ENCODE results near the gene SPTLC1. TPM values are rescaled to one million over a fixed set of nuclear protein-coding genes. Genes with fewer than 3 reads are reported as not detected.
"Not testable (repeated sequence)": the region's sequence is repeated elsewhere in the genome, so short reads cannot be mapped to it uniquely, and the experiment has no call there.

The SPTLC1 gene
- total RNA-seq, 1 experiment from 2014 or later, result 47.3 TPM

GRCh38 chr9:92136184-92136858, 21.1 kb upstream of the SPTLC1 start:
- no peaks in the 10 kb centered on the region for H3K79me2 ChIP-seq (ENCODE audit: low read length)
- H3K4me2 ChIP-seq (ENCODE audit: low read depth, low read length, poor library complexity, severe bottlenecking), result no peak overlapping the region
- H3K36me3 ChIP-seq (ENCODE audit: insufficient read depth, low read length), result no peaks in the 10 kb centered on the region
- H3K27me3 ChIP-seq (ENCODE audit: low read length), result no peaks in the 10 kb centered on the region
- peaks cover 10% of the 10 kb centered on the region for H3K4me1 ChIP-seq (ENCODE audit: low read length)
- H2AFZ ChIP-seq (ENCODE audit: low read length), result no peak overlapping the region
- no peaks in the 10 kb centered on the region for H3K9me3 ChIP-seq (ENCODE audit: low read length)
- no peaks in the 10 kb centered on the region for H4K20me1 ChIP-seq (ENCODE audit: insufficient read depth, low read depth, low read length)
- H3K4me3 ChIP-seq (ENCODE audit: low read length), result no peak overlapping the region
- no peak for DNase-seq
- no peaks in the 10 kb centered on the region for H3K9me2 ChIP-seq (replicated peaks; ENCODE audit: insufficient read depth, low read length)
- no peak overlapping the region for H3K27ac ChIP-seq (ENCODE audit: low read length)
- H3K9ac ChIP-seq (ENCODE audit: low read length), result no peak overlapping the region

GRCh38 chr9:92135576-92135975, 20.4 kb upstream of the SPTLC1 start:
- no peaks in the 10 kb centered on the region for H3K27me3 ChIP-seq (ENCODE audit: low read length)
- H3K36me3 ChIP-seq (ENCODE audit: insufficient read depth, low read length), result no peaks in the 10 kb centered on the region

DNA sequence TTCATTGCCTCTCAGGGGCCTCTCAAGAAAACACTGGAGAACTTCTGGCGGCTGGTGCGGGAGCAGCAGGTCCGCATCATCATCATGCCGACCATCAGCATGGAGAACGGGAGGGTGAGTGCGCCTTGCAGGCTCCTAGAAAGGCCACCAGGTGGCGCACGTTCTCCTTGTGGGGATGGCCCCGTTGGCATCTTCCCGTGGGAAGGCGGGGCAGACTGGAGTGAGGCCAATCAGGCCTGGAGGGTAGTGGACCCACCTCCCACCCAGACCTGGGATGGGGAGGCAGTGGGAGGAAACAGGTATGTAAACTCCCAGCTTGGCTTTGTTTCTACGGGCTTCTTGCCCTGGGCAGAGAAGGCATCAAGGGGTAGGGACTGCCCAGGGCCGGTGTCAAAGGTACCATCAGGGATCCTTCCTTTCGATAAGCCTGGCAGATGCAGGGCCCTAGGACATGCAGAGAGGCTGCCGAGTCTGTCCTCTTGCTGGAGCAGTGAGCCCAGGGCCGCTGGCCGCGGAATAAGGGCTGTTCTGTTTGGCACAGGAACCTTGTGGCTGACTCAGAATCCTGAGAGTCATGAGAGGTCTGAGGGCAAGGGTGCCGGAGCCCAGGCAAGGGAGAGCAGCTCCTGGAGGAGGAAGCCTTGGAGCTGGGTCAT, 18.9 kb upstream of the SPTLC1 start:
- Histone ChIP-seq H3K36me3 (ENCODE audit: insufficient read depth, low read length) (no peaks in the 10 kb centered on the region), H3K4me2 (ENCODE audit: low read depth, low read length, poor library complexity, severe bottlenecking) (peak overlapping the region; percentile 46), H3K79me2 (ENCODE audit: low read length) (no peaks in the 10 kb centered on the region), H3K4me3 (ENCODE audit: low read length) (peak overlapping the region; percentile 39; the same call in 1 of the 2 replicates), H3K4me1 (ENCODE audit: low read length) (peaks cover 10% of the 10 kb centered on the region), H3K9ac (ENCODE audit: low read length) (peak overlapping the region; percentile 49), H3K27ac (ENCODE audit: low read length) (no peak overlapping the region), H3K9me3 (ENCODE audit: low read length) (no peaks in the 10 kb centered on the region), H4K20me1 (ENCODE audit: insufficient read depth, low read depth, low read length) (no peaks in the 10 kb centered on the region), H3K27me3 (ENCODE audit: low read length) (no peaks in the 10 kb centered on the region), H3K9me2 (replicated peaks; ENCODE audit: insufficient read depth, low read length) (no peaks in the 10 kb centered on the region), H2AFZ (ENCODE audit: low read length) (peak overlapping the region; percentile 79; the same call in 1 of the 2 replicates)
- DNase-seq, result peak; percentile 93

More at GRCh38 chr9:92135576-92135975, 20.4 kb upstream of the SPTLC1 start:
- Histone ChIP-seq H4K20me1 (ENCODE audit: insufficient read depth, low read depth, low read length) (no peaks in the 10 kb centered on the region), H3K9me3 (ENCODE audit: low read length) (no peaks in the 10 kb centered on the region), H2AFZ (ENCODE audit: low read length) (no peak overlapping the region), H3K9ac (ENCODE audit: low read length) (no peak overlapping the region), H3K4me1 (ENCODE audit: low read length) (peaks cover 10% of the 10 kb centered on the region), H3K4me2 (ENCODE audit: low read depth, low read length, poor library complexity, severe bottlenecking) (no peak overlapping the region), H3K27ac (ENCODE audit: low read length) (no peak overlapping the region), H3K9me2 (replicated peaks; ENCODE audit: insufficient read depth, low read length) (no peaks in the 10 kb centered on the region), H3K79me2 (ENCODE audit: low read length) (no peaks in the 10 kb centered on the region), H3K4me3 (ENCODE audit: low read length) (no peak overlapping the region)
- no peak for DNase-seq

DNA sequence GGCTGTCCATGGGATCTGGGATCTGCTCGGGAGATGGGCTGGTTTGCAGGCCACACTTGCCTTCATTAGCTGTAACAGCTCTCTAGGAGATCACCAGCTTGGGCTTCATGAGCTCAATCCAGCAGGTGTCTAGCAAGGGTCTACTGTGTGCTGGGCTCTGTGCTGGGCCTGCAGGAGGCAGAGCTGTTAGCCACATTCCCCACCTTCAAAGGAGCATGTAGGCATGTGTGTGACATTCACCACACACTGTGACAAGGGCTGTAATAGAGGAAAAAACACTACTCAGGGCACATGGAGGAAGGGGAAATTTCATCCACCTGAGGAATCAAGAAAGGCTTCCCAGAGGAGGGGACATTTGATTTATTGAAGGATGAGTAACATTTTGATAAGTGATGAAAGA, 17.7 kb upstream of the SPTLC1 start:
- not testable (repeated sequence) for H3K27me3 ChIP-seq (ENCODE audit: low read length); H3K79me2 ChIP-seq (ENCODE audit: low read length); DNase-seq; H3K9me2 ChIP-seq (replicated peaks; ENCODE audit: insufficient read depth, low read length); H3K9ac ChIP-seq (ENCODE audit: low read length); H3K4me2 ChIP-seq (ENCODE audit: low read depth, low read length, poor library complexity, severe bottlenecking); H4K20me1 ChIP-seq (ENCODE audit: insufficient read depth, low read depth, low read length); H2AFZ ChIP-seq (ENCODE audit: low read length); H3K27ac ChIP-seq (ENCODE audit: low read length); H3K36me3 ChIP-seq (ENCODE audit: insufficient read depth, low read length); H3K4me1 ChIP-seq (ENCODE audit: low read length); H3K4me3 ChIP-seq (ENCODE audit: low read length); H3K9me3 ChIP-seq (ENCODE audit: low read length)

- DNase-seq, result no peak
These were observed 17.3 kb upstream of the SPTLC1 start for GRCh38 chr9:92132501-92132900.

DNA sequence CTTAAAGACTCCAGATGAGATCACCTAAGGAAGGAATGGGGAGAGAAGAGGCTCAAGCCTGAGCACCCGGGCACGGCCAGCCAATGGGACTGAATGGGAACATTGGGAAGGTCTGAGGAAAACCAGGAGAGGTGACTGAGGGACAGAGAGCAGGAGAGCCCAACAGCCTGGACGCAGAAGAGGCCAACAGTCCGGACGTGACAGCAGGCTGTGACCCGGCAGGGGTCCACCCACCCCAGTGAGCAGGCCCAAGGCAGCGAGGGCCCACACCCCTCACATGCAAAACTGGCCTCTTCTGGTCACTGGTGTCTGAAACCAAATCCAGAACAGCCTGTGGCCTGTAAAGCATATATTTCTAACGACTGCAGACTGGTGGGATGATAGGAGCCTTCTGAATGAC, 7.6 kb upstream of the SPTLC1 start:
- H3K79me2 ChIP-seq (ENCODE audit: low read length), result no peaks in the 10 kb centered on the region
- no peak overlapping the region for H3K9ac ChIP-seq (ENCODE audit: low read length)
- H2AFZ ChIP-seq (ENCODE audit: low read length), result no peak overlapping the region
- no peak overlapping the region for H3K4me2 ChIP-seq (ENCODE audit: low read depth, low read length, poor library complexity, severe bottlenecking)
- H3K9me3 ChIP-seq (ENCODE audit: low read length), result no peaks in the 10 kb centered on the region
- H3K4me3 ChIP-seq (ENCODE audit: low read length), result no peak overlapping the region
- no peaks in the 10 kb centered on the region for H3K9me2 ChIP-seq (replicated peaks; ENCODE audit: insufficient read depth, low read length)
- no peak overlapping the region for H3K27ac ChIP-seq (ENCODE audit: low read length)
- no peaks in the 10 kb centered on the region for H3K4me1 ChIP-seq (ENCODE audit: low read length)
- DNase-seq, result no peak
- H3K27me3 ChIP-seq (ENCODE audit: low read length), result no peaks in the 10 kb centered on the region
- no peaks in the 10 kb centered on the region for H4K20me1 ChIP-seq (ENCODE audit: insufficient read depth, low read depth, low read length)
- no peaks in the 10 kb centered on the region for H3K36me3 ChIP-seq (ENCODE audit: insufficient read depth, low read length)

More at GRCh38 chr9:92132501-92132900, 17.3 kb upstream of the SPTLC1 start:
- no peak overlapping the region for H2AFZ ChIP-seq (ENCODE audit: low read length)
- peaks cover 7% of the 10 kb centered on the region for H3K4me1 ChIP-seq (ENCODE audit: low read length)
- H3K79me2 ChIP-seq (ENCODE audit: low read length), result no peaks in the 10 kb centered on the region
- no peaks in the 10 kb centered on the region for H3K9me2 ChIP-seq (replicated peaks; ENCODE audit: insufficient read depth, low read length)
- H3K27ac ChIP-seq (ENCODE audit: low read length), result no peak overlapping the region
- H3K4me3 ChIP-seq (ENCODE audit: low read length), result no peak overlapping the region
- H3K27me3 ChIP-seq (ENCODE audit: low read length), result no peaks in the 10 kb centered on the region
- no peak overlapping the region for H3K4me2 ChIP-seq (ENCODE audit: low read depth, low read length, poor library complexity, severe bottlenecking)
- no peaks in the 10 kb centered on the region for H4K20me1 ChIP-seq (ENCODE audit: insufficient read depth, low read depth, low read length)
- H3K9ac ChIP-seq (ENCODE audit: low read length), result no peak overlapping the region
- no peaks in the 10 kb centered on the region for H3K36me3 ChIP-seq (ENCODE audit: insufficient read depth, low read length)
- H3K9me3 ChIP-seq (ENCODE audit: low read length), result no peaks in the 10 kb centered on the region

DNA sequence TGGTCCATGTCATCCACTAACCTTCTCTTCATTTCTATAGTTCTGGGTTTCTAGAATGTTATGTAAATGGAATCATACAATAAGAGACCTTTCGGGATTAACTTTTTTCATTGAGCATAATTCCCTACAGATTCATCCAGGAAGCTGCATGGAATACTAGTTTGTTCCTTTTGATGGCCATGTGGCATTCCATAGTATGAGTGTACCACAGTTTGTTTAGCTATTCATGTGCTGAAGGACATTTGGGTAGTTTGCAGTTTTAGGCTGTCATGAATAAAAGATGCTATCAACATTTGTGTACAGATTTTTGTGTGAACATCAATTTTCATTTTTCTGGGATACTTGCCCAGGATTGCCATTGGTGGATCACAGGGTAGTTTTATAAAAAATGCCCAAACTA, 6.8 kb upstream of the SPTLC1 start:
- Histone ChIP-seq H3K9ac (ENCODE audit: low read length) (no peak overlapping the region), H4K20me1 (ENCODE audit: insufficient read depth, low read depth, low read length) (no peaks in the 10 kb centered on the region), H3K36me3 (ENCODE audit: insufficient read depth, low read length) (no peaks in the 10 kb centered on the region), H3K4me2 (ENCODE audit: low read depth, low read length, poor library complexity, severe bottlenecking) (no peak overlapping the region), H3K27me3 (ENCODE audit: low read length) (no peaks in the 10 kb centered on the region), H2AFZ (ENCODE audit: low read length) (no peak overlapping the region), H3K79me2 (ENCODE audit: low read length) (no peaks in the 10 kb centered on the region), H3K4me1 (ENCODE audit: low read length) (peaks cover 6% of the 10 kb centered on the region), H3K9me2 (replicated peaks; ENCODE audit: insufficient read depth, low read length) (no peaks in the 10 kb centered on the region), H3K4me3 (ENCODE audit: low read length) (no peak overlapping the region), H3K27ac (ENCODE audit: low read length) (no peak overlapping the region), H3K9me3 (ENCODE audit: low read length) (no peaks in the 10 kb centered on the region)
- no peak for DNase-seq

DNA sequence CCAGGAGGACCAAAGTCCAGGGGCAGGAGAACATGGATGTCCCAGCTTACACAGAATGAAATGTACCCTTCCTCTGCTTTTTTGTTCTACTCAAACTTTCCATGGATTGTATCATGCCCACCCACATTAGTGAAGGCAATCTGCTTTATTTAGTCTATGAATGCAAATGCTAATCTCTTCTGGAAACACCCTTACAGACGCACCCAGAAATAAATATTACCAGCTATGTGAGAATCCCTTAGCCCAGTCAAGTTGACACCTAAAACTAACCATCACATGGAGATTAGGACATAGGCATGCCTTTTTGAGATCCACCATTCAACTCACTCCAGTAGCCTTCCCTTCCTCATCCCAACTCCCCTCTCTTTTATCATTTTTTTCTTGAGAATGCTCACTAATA, 6.1 kb upstream of the SPTLC1 start:
- Histone ChIP-seq H3K4me3 (ENCODE audit: low read length) (no peak overlapping the region), H3K9me2 (replicated peaks; ENCODE audit: insufficient read depth, low read length) (no peaks in the 10 kb centered on the region; the same call in 1 of the 2 replicates), H4K20me1 (ENCODE audit: insufficient read depth, low read depth, low read length) (no peaks in the 10 kb centered on the region), H3K4me1 (ENCODE audit: low read length) (peaks cover 11% of the 10 kb centered on the region), H3K9me3 (ENCODE audit: low read length) (no peaks in the 10 kb centered on the region), H3K36me3 (ENCODE audit: insufficient read depth, low read length) (no peaks in the 10 kb centered on the region), H2AFZ (ENCODE audit: low read length) (no peak overlapping the region), H3K4me2 (ENCODE audit: low read depth, low read length, poor library complexity, severe bottlenecking) (no peak overlapping the region), H3K79me2 (ENCODE audit: low read length) (no peaks in the 10 kb centered on the region), H3K27me3 (ENCODE audit: low read length) (no peaks in the 10 kb centered on the region), H3K27ac (ENCODE audit: low read length) (no peak overlapping the region), H3K9ac (ENCODE audit: low read length) (no peak overlapping the region)
- DNase-seq, result no peak
